Measurements from ENCODE around the gene FCRLA. TPM values are rescaled to one million over a fixed set of nuclear protein-coding genes. Genes with fewer than 3 reads are reported as not detected.

Gene FCRLA
- total and polyA plus RNA-seq, 9 donors: 0.06 to 0.80 (median 0.36) TPM; not detected in 5

GRCh38 chr1:161705537-161705936, 1.5 kb upstream of the FCRLA start:
- Histone ChIP-seq H3K27me3 (no peaks in the 10 kb centered on the region), H3K36me3 (no peaks in the 10 kb centered on the region), H3K4me3 (no peak overlapping the region), H3K27ac (no peak overlapping the region), H3K4me1 (ENCODE audit: insufficient read depth) (no peaks in the 10 kb centered on the region), H3K9me3 (no peaks in the 10 kb centered on the region)
- TF ChIP-seq CTCF (IDR thresholded peaks at IDR 0.05) (no peak), POLR2A (IDR thresholded peaks at IDR 0.05) (no peak), EP300 (IDR thresholded peaks at IDR 0.05) (no peak)
- WGBS, 3 donors: 70 to 87% (median 71%) methylated on average over 4 of the region's 4 CpGs
- intact Hi-C loops (cut with DNase I): no loop called here
- DNase-seq: no peak

DNA sequence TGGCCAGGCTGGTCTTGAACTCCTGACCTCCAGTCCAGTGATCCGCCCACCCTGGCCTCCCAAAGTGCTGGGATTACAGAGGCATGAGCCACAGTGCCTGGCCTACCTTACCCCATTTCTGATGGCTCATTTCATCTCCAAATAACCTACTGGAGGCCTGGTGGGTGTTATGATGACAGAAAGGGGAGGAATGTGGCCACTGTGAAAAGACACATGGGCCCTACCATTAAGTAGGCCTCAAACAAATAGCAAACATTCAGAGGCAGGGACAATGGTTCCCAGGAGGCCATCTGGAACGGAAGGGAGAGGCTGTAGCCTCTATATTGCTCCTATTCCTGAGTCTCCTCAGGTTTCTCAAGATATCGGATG, 932 bp upstream of the FCRLA start:
- no peaks in the 10 kb centered on the region for H3K9me3 ChIP-seq
- no peak overlapping the region for H3K4me3 ChIP-seq
- no peaks in the 10 kb centered on the region for H3K36me3 ChIP-seq
- no peaks in the 10 kb centered on the region for H3K27me3 ChIP-seq
- no peak overlapping the region for H3K27ac ChIP-seq
- H3K4me1 ChIP-seq (ENCODE audit: insufficient read depth): no peaks in the 10 kb centered on the region
- 73 to 84% (median 80%) methylated on average over 3 of the region's 3 CpGs for WGBS, 3 donors
- DNase-seq: no peak
- TF ChIP-seq EP300 (IDR thresholded peaks at IDR 0.05) (no peak), CTCF (IDR thresholded peaks at IDR 0.05) (no peak), POLR2A (IDR thresholded peaks at IDR 0.05) (no peak)
- intact Hi-C loops (cut with DNase I): no loop called here

DNA sequence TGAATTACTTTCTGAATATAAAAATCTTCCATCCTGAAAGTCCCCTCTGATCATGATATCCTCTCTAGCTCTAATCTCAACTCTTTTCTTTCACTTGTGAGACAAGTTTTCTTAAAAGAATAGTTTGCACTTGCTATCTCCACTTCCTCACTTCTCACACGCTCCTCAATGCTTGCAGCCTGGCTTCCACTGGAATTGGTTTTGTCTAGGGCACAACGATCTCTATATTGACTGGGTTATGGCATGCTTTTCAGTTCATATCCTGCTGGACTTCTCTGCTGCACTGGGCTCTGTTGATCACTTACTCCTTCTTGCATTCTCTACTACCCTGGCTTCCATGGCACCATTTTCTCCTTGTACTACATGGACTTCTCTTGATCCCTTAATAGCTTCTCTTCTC, 474 bp downstream of the FCRLA start:
- Histone ChIP-seq H3K27me3 (no peaks in the 10 kb centered on the region), H3K36me3 (no peaks in the 10 kb centered on the region), H3K4me1 (ENCODE audit: insufficient read depth) (no peaks in the 10 kb centered on the region), H3K9me3 (no peaks in the 10 kb centered on the region), H3K27ac (no peak overlapping the region), H3K4me3 (no peak overlapping the region)
- TF ChIP-seq EP300 (IDR thresholded peaks at IDR 0.05) (no peak), POLR2A (IDR thresholded peaks at IDR 0.05) (no peak), CTCF (IDR thresholded peaks at IDR 0.05) (no peak)
- no peak for DNase-seq
- intact Hi-C loops (cut with DNase I): no loop called here
- 79 to 87% (median 83%) methylated on average over 2 of the region's 2 CpGs for WGBS, 3 donors

DNA sequence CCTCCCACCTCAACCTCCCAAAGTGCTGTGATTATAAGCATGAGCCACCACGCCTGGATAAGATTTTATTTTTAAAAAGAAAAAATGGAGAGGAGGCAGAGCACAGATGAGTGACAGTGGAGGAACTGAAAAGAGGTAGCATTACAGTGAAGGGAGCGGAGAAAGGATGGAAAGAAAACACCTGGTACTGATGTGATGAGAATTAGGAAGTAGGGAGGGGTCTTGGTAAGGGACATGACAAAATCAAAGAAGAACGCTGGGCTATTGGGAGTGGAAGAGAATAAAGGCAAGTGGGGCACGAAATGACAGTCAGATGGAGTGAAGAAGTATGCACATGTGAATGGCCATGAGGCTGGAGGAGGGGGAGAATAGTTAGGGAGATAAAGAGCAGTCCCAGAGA, 2.3 kb downstream of the FCRLA start:
- Histone ChIP-seq H3K4me3 (no peak overlapping the region), H3K36me3 (no peaks in the 10 kb centered on the region), H3K9me3 (no peaks in the 10 kb centered on the region), H3K27me3 (no peaks in the 10 kb centered on the region), H3K27ac (no peak overlapping the region), H3K4me1 (ENCODE audit: insufficient read depth) (no peaks in the 10 kb centered on the region)
- no peak for DNase-seq
- WGBS, 3 donors: 67 to 75% (median 69%) methylated on average over 4 of the region's 4 CpGs
- TF ChIP-seq CTCF (IDR thresholded peaks at IDR 0.05): no peak
- TF ChIP-seq EP300 (IDR thresholded peaks at IDR 0.05): no peak
- no peak for TF ChIP-seq POLR2A (IDR thresholded peaks at IDR 0.05)
- intact Hi-C loops (cut with DNase I): no loop called here

DNA sequence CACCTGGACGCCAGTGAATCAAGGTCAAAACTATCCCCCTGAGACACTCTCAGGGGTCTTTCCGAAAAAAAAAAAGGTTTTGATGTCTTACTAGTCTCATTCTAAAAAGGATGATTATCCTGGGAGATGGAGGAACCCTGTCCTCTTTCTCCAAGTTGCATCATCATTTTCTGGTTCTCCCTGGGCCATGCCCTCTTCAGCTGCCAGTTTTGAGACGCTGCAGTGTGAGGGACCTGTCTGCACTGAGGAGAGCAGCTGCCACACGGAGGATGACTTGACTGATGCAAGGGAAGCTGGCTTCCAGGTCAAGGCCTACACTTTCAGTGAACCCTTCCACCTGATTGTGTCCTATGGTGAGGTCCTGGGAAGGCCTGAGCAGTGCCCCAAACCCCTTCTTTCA, 3.5 kb downstream of the FCRLA start:
- no peak overlapping the region for H3K27ac ChIP-seq
- DNase-seq: no peak
- no peaks in the 10 kb centered on the region for H3K4me1 ChIP-seq (ENCODE audit: insufficient read depth)
- no peak for TF ChIP-seq POLR2A (IDR thresholded peaks at IDR 0.05)
- TF ChIP-seq EP300 (IDR thresholded peaks at IDR 0.05): no peak
- TF ChIP-seq CTCF (IDR thresholded peaks at IDR 0.05): no peak
- no peaks in the 10 kb centered on the region for H3K27me3 ChIP-seq
- H3K36me3 ChIP-seq: no peaks in the 10 kb centered on the region
- 60 to 71% (median 63%) methylated on average over 4 of the region's 4 CpGs for WGBS, 3 donors
- H3K4me3 ChIP-seq: no peak overlapping the region
- no peaks in the 10 kb centered on the region for H3K9me3 ChIP-seq
- intact Hi-C loops (cut with DNase I): no loop called here
